ENCODE results near the gene SLC8A2. TPM values are rescaled to one million over a fixed set of nuclear protein-coding genes. Genes with fewer than 3 reads are reported as not detected.
"Not testable (repeated sequence)": the region's sequence is repeated elsewhere in the genome, so short reads cannot be mapped to it uniquely, and the experiment has no call there.

SLC8A2 gene
- total RNA-seq, 1 donor = not detected

GRCh38 chr19:47398707-47399597 is 72.7 kb downstream of the SLC8A2 start:
- no peak for DNase-seq (ENCODE audit: low read depth)
- H3K4me3 ChIP-seq (ENCODE audit: low read depth, low read length) = no peak overlapping the region
- no peak for TF ChIP-seq CTCF (IDR thresholded peaks at IDR 0.05; ENCODE audit: insufficient read depth, low read length)

- TF ChIP-seq CTCF (IDR thresholded peaks at IDR 0.05; ENCODE audit: insufficient read depth, low read length) = peak; percentile 94
- peak; percentile 80 for DNase-seq (ENCODE audit: low read depth)
- H3K4me3 ChIP-seq (ENCODE audit: low read depth, low read length) = no peak overlapping the region
Observed at GRCh38 chr19:47391510-47392223, 80.0 kb downstream of the SLC8A2 start.

GRCh38 chr19:47390533-47391488 is 80.9 kb downstream of the SLC8A2 start:
- DNase-seq (ENCODE audit: low read depth) = no peak
- TF ChIP-seq CTCF (IDR thresholded peaks at IDR 0.05; ENCODE audit: insufficient read depth, low read length) = no peak
- H3K4me3 ChIP-seq (ENCODE audit: low read depth, low read length) = no peak overlapping the region

- no peak for TF ChIP-seq CTCF (IDR thresholded peaks at IDR 0.05; ENCODE audit: insufficient read depth, low read length)
- H3K4me3 ChIP-seq (ENCODE audit: low read depth, low read length) = no peak overlapping the region
- no peak for DNase-seq (ENCODE audit: low read depth)
Observed at GRCh38 chr19:47389150-47389556, 82.5 kb downstream of the SLC8A2 start.

GRCh38 chr19:47388721-47389120 is 83.0 kb downstream of the SLC8A2 start:
- H3K4me3 ChIP-seq (ENCODE audit: low read depth, low read length); DNase-seq (ENCODE audit: low read depth): not testable (repeated sequence)

- not testable (repeated sequence) for DNase-seq (ENCODE audit: low read depth); H3K4me3 ChIP-seq (ENCODE audit: low read depth, low read length)
Observed at GRCh38 chr19:47387623-47388022, 84.1 kb downstream of the SLC8A2 start.

- DNase-seq (ENCODE audit: low read depth) = not testable (repeated sequence)
Observed at GRCh38 chr19:47386582-47386981, 85.1 kb downstream of the SLC8A2 start.

GRCh38 chr19:47384533-47384932 is 87.2 kb downstream of the SLC8A2 start:
- DNase-seq (ENCODE audit: low read depth); H3K4me3 ChIP-seq (ENCODE audit: low read depth, low read length): not testable (repeated sequence)

More at GRCh38 chr19:47386582-47386981, 85.1 kb downstream of the SLC8A2 start:
- H3K4me3 ChIP-seq (ENCODE audit: low read depth, low read length) = not testable (repeated sequence)

- H3K4me3 ChIP-seq (ENCODE audit: low read depth, low read length); DNase-seq (ENCODE audit: low read depth): not testable (repeated sequence)
Observed at GRCh38 chr19:47383890-47384289, 87.8 kb downstream of the SLC8A2 start.
